ENCODE results near the gene RUFY1.

RUFY1 gene

GRCh38 chr5:179605026-179605833, 54.9 kb downstream of the RUFY1 start:
- DNase-seq (ENCODE audit: low spot score), result no peak

GRCh38 chr5:179606071-179606909, 55.9 kb downstream of the RUFY1 start:
- no peak for DNase-seq (ENCODE audit: low spot score)

GRCh38 chr5:179606910-179607159, 56.5 kb downstream of the RUFY1 start:
- DNase-seq (ENCODE audit: low spot score), result no peak

- no peak for DNase-seq (ENCODE audit: low spot score)
These were observed 57.0 kb downstream of the RUFY1 start for GRCh38 chr5:179607160-179607931.

GRCh38 chr5:179608131-179608581, 57.8 kb downstream of the RUFY1 start:
- DNase-seq (ENCODE audit: low spot score), result no peak

- DNase-seq (ENCODE audit: low spot score), result no peak
These were observed 59.4 kb downstream of the RUFY1 start for GRCh38 chr5:179609834-179610108.

GRCh38 chr5:179610109-179610902, 60.0 kb downstream of the RUFY1 start:
- DNase-seq (ENCODE audit: low spot score), result no peak

- DNase-seq (ENCODE audit: low spot score), result no peak
These were observed 60.5 kb downstream of the RUFY1 start for GRCh38 chr5:179610903-179611265.

- DNase-seq (ENCODE audit: low spot score), result no peak
These were observed 62.5 kb downstream of the RUFY1 start for GRCh38 chr5:179612577-179613459.

- no peak for DNase-seq (ENCODE audit: low spot score)
These were observed 63.2 kb downstream of the RUFY1 start for GRCh38 chr5:179613460-179614071.

- DNase-seq (ENCODE audit: low spot score), result no peak
These were observed 64.4 kb downstream of the RUFY1 start for GRCh38 chr5:179614745-179615144.

- DNase-seq (ENCODE audit: low spot score), result no peak
These were observed 64.8 kb downstream of the RUFY1 start for GRCh38 chr5:179615203-179615602.

GRCh38 chr5:179616002-179616594, 65.7 kb downstream of the RUFY1 start:
- DNase-seq (ENCODE audit: low spot score), result no peak

GRCh38 chr5:179617930-179618329, 67.6 kb downstream of the RUFY1 start:
- no peak for DNase-seq (ENCODE audit: low spot score)

GRCh38 chr5:179618923-179619554, 68.7 kb downstream of the RUFY1 start:
- no peak for DNase-seq (ENCODE audit: low spot score)

- DNase-seq (ENCODE audit: low spot score), result no peak
These were observed 69.4 kb downstream of the RUFY1 start for GRCh38 chr5:179619776-179620175.

- DNase-seq (ENCODE audit: low spot score), result no peak
These were observed 69.9 kb downstream of the RUFY1 start for GRCh38 chr5:179620293-179620692.

GRCh38 chr5:179620703-179621350, 70.5 kb downstream of the RUFY1 start:
- DNase-seq (ENCODE audit: low spot score), result no peak

GRCh38 chr5:179621551-179622214, 71.3 kb downstream of the RUFY1 start:
- no peak for DNase-seq (ENCODE audit: low spot score)

Data from LoVo (cell line).